SK-N-SH (cell line): ENCODE measurements around the gene EWSR1. TPM values are rescaled to one million over a fixed set of nuclear protein-coding genes. Genes with fewer than 3 reads are reported as not detected.

Source experiments
- CTCF ChIA-PET: fragments of 300-600, 350-600 bp; formaldehyde crosslinking; extraction: SDS; loops from one replicate; lab custom pipeline; 2021; lab: Yijun Ruan, JAX
- POLR2A ChIA-PET: fragments of 350-600 bp; sonication (Branson Sonifier 250); formaldehyde crosslinking; extraction: SDS; loops from one replicate; lab custom pipeline; 2020; ENCODE audit warnings: antibody characterized with exemption, inconsistent platforms; lab: Yijun Ruan, JAX
- DNase-seq: peaks from one replicate; pipeline ENCODE4 v3.0.0; 2012
- H2AFZ ChIP-seq: fragments of 200-600 bp; sonication (generic); 2 replicates; pipeline ENCODE4 v1.8.1; 2016; ENCODE audit warnings: antibody characterized with exemption, mild to moderate bottlenecking, low read depth
- H3F3A ChIP-seq: fragments of 200-600 bp; sonication (generic); replicated peaks from 2 replicates; pipeline ENCODE3; 2016; ENCODE audit warnings: antibody characterized with exemption, mild to moderate bottlenecking; ENCODE audit not compliant: insufficient read depth
- H3K27ac ChIP-seq, 2 experiments: fragments of 200-500 bp in 1 of 2; fragments of 200-600 bp in 1 of 2; sonication (Bioruptor generic) in 1 of 2; sonication (generic), shearing (Covaris generic) in 1 of 2; 2 replicates each; pipeline versions ENCODE4 v1.5.1 to v1.6.1; 2014 to 2016; ENCODE audit warnings: low read depth in 2 of 2, inconsistent platforms in 1 of 2, low read length in 1 of 2, mild to moderate bottlenecking in 1 of 2, mixed read lengths in 1 of 2
- H3K27me3 ChIP-seq: fragments of 200-600 bp; sonication (generic), shearing (Covaris generic); 2 replicates; pipeline ENCODE4 v1.6.1; 2016; ENCODE audit warnings: mixed run types; ENCODE audit not compliant: insufficient read depth
- H3K36me3 ChIP-seq, 2 experiments: fragments of 200-500 bp in 1 of 2; fragments of 200-600 bp in 1 of 2; sonication (Bioruptor generic) in 1 of 2; sonication (generic) in 1 of 2; replicated peaks in 1 of 2; 2 replicates each; pipeline versions ENCODE3 to v1.5.1; 2014 to 2016; ENCODE audit warnings: low read length in 1 of 2, mild to moderate bottlenecking in 1 of 2; ENCODE audit not compliant: insufficient read depth in 2 of 2, control insufficient read depth in 1 of 2
- H3K4me1 ChIP-seq, 2 experiments: fragments of 200-500 bp in 1 of 2; fragments of 200-600 bp in 1 of 2; sonication (Bioruptor generic) in 1 of 2; sonication (generic), shearing (Covaris generic) in 1 of 2; 2 replicates each; pipeline versions ENCODE4 v1.5.1 to v1.6.1; 2014 to 2016; ENCODE audit warnings: low read depth in 1 of 2, low read length in 1 of 2, mixed run types in 1 of 2; ENCODE audit not compliant: insufficient read depth in 2 of 2, control insufficient read depth in 1 of 2
- H3K4me2 ChIP-seq: fragments of 200-600 bp; sonication (generic), shearing (Covaris generic); 2 replicates; pipeline ENCODE4 v1.6.1; 2017; ENCODE audit warnings: mixed run types
- H3K4me3 ChIP-seq, 2 experiments: fragments of 200-500 bp in 1 of 2; fragments of 200-600 bp in 1 of 2; sonication (Bioruptor generic) in 1 of 2; sonication (generic), shearing (Covaris generic) in 1 of 2; 2 replicates each; pipeline versions ENCODE4 v1.5.1 to v1.8.1; 2014 to 2016; ENCODE audit warnings: low read depth in 2 of 2, inconsistent platforms in 1 of 2, low read length in 1 of 2, mild to moderate bottlenecking in 1 of 2, mixed read lengths in 1 of 2, moderate library complexity in 1 of 2
- H3K79me2 ChIP-seq: fragments of 200-600 bp; sonication (generic); 2 replicates; pipeline ENCODE4 v1.8.1; 2017; ENCODE audit warnings: mild to moderate bottlenecking; ENCODE audit not compliant: insufficient read depth
- H3K9ac ChIP-seq: fragments of 200-600 bp; sonication (generic); 2 replicates; pipeline ENCODE4 v1.6.1; 2017; ENCODE audit warnings: mixed run types
- H3K9me2 ChIP-seq: fragments of 200-600 bp; sonication (generic); 2 replicates; pipeline ENCODE4 v1.6.1; 2017; ENCODE audit warnings: mixed run types
- H3K9me3 ChIP-seq: fragments of 200-600 bp; sonication (generic); 2 replicates; pipeline ENCODE4 v1.6.1; 2017; ENCODE audit warnings: mixed run types, mild to moderate bottlenecking, moderate library complexity
- H4K20me1 ChIP-seq: fragments of 200-600 bp; sonication (generic); 2 replicates; pipeline ENCODE4 v1.6.1; 2017; ENCODE audit warnings: mild to moderate bottlenecking, mixed run types; ENCODE audit not compliant: insufficient read depth
- CTCF ChIP-seq: fragments of 200-600 bp; sonication (generic); IDR thresholded peaks from 2 replicates; pipeline ENCODE4 v1.6.1; 2017; ENCODE audit warnings: antibody characterized with exemption, mild to moderate bottlenecking, moderate library complexity
- EP300 ChIP-seq, 2 experiments: IDR thresholded peaks; 2 replicates each; pipeline versions ENCODE4 v1.4.0 to v1.6.1; 2012; ENCODE audit warnings: borderline replicate concordance in 1 of 2, low read depth in 1 of 2, low read length in 1 of 2
- FOSL2 ChIP-seq: IDR thresholded peaks from 2 replicates; pipeline ENCODE4 v1.4.0; 2012; ENCODE audit warnings: low read depth, mild to moderate bottlenecking, moderate library complexity, borderline replicate concordance
- FOXJ3 ChIP-seq: sonication (generic); formaldehyde crosslinking; IDR thresholded peaks from 2 replicates; pipeline ENCODE4 v1.5.1; 2020; ENCODE audit warnings: mild to moderate bottlenecking, missing genetic modification reagents
- FOXM1 ChIP-seq: IDR thresholded peaks from 2 replicates; pipeline ENCODE4 v1.4.0; 2012; ENCODE audit warnings: low read depth, mild to moderate bottlenecking
- MAX ChIP-seq: IDR thresholded peaks from 2 replicates; pipeline ENCODE4 v1.4.0; 2012; ENCODE audit warnings: low read depth
- MXI1 ChIP-seq: IDR thresholded peaks from 2 replicates; pipeline ENCODE4 v1.6.1; 2012; ENCODE audit warnings: mild to moderate bottlenecking, low read depth, low read length, improper control_type of control experiment
- NFIC ChIP-seq: IDR thresholded peaks from 2 replicates; pipeline ENCODE4 v1.4.0; 2012; ENCODE audit warnings: borderline replicate concordance
- NRF1 ChIP-seq: IDR thresholded peaks from 2 replicates; pipeline ENCODE4 v1.6.1; 2012; ENCODE audit warnings: low read depth, mild to moderate bottlenecking, low read length
- RAD21 ChIP-seq: IDR thresholded peaks from 2 replicates; pipeline ENCODE4 v1.6.1; 2012; ENCODE audit warnings: mild to moderate bottlenecking, low read length
- RCOR1 ChIP-seq: fragments of 150-350 bp; IDR thresholded peaks from 2 replicates; pipeline ENCODE4 v1.6.1; 2017; ENCODE audit warnings: antibody characterized with exemption, low read length
- TCF12 ChIP-seq: IDR thresholded peaks from 2 replicates; pipeline ENCODE4 v1.4.0; 2012
- TEAD4 ChIP-seq: IDR thresholded peaks from 2 replicates; pipeline ENCODE4 v1.4.0; 2012; ENCODE audit warnings: mild to moderate bottlenecking, borderline replicate concordance; ENCODE audit not compliant: insufficient read depth
- USF1 ChIP-seq: IDR thresholded peaks from 2 replicates; pipeline ENCODE4 v1.4.0; 2012; ENCODE audit warnings: low read depth, borderline replicate concordance
- USF2 ChIP-seq: fragments of 150-350 bp; IDR thresholded peaks from 2 replicates; pipeline ENCODE4 v1.6.1; 2017; ENCODE audit warnings: antibody characterized with exemption, low read length, low read depth, borderline replicate concordance
- YY1 ChIP-seq: IDR thresholded peaks from 2 replicates; pipeline ENCODE4 v1.4.0; 2012; ENCODE audit warnings: low read depth, mild to moderate bottlenecking
- WGBS: methylation state at CpG from one replicate; pipeline ENCODE4 v1.1.6; 2017; ENCODE audit warnings: low lambda C conversion rate; 5-methylcytosine and 5-hydroxymethylcytosine counted together
- polyA plus RNA-seq, 3 experiments: library from polyadenylated mRNA; depleted of rRNA; stranded (reverse); fragments of >200 nt; gene quantifications; 2 replicates each; pipeline ENCODE4 v1.2.3, GENCODE V29; 2012
- TF ChIP-seq, protein P1 (sequence below): fragments of 150-350 bp; IDR thresholded peaks from 2 replicates; pipeline ENCODE4 v1.6.1; 2016; ENCODE audit warnings: mild to moderate bottlenecking, low read depth, low read length

Gene EWSR1
- polyA plus RNA-seq, 1 of the 3 experiments (the other 2 are of a cell fraction) = 173 TPM

DNA sequence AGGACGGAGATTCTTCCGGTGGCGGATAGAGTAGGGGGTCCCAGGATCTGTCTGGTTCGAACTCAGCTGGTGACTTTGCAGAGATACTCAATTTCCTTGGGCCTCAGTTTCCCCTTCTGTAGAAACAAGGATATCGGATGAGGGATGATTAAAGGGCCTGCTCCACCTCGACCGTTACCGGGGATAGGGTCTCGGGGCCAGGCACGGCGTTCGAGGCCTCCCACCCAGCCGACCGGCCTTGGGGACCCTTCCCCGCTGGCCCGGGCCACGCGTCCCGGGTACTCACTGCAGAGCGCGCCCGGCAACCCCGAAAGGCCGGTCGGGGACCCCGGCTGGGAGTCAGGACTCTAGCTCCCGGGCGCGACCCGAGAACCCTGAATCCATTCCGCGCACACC lies 608 bp upstream of the EWSR1 start:
- TF ChIP-seq USF2 (no peak), NFIC (no peak), EP300 (IDR thresholded peaks at IDR 0.05; ENCODE audit: borderline replicate concordance in 1 of 2, low read depth in 1 of 2, low read length in 1 of 2) (no peak), RCOR1 (no peak), TCF12 (no peak), USF1 (no peak), FOXJ3 (no peak; the same call in 1 of the 2 replicates), NRF1 (no peak), TEAD4 (no peak), FOSL2 (no peak), YY1 (no peak), CTCF (no peak), RAD21 (no peak), FOXM1 (no peak), MXI1 (no peak), MAX (no peak)
- TF ChIP-seq, protein P1, sequence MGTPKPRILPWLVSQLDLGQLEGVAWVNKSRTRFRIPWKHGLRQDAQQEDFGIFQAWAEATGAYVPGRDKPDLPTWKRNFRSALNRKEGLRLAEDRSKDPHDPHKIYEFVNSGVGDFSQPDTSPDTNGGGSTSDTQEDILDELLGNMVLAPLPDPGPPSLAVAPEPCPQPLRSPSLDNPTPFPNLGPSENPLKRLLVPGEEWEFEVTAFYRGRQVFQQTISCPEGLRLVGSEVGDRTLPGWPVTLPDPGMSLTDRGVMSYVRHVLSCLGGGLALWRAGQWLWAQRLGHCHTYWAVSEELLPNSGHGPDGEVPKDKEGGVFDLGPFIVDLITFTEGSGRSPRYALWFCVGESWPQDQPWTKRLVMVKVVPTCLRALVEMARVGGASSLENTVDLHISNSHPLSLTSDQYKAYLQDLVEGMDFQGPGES = no peak
- Histone ChIP-seq H3K79me2 (peaks cover 63% of the 10 kb centered on the region), H3K9me2 (no peaks in the 10 kb centered on the region), H3K36me3 (peaks cover 35 to 36% of the 10 kb centered on the region in 2 experiments), H3K9me3 (no peaks in the 10 kb centered on the region), H3K4me1 (peaks cover 24 to 37% of the 10 kb centered on the region in 2 experiments), H3K27ac (peak overlapping the region; percentile 95 to 99), H2AFZ (peak overlapping the region; percentile 83; the same call in 1 of the 2 replicates), H3K4me2 (peak overlapping the region; percentile 99), H3K4me3 (peak overlapping the region; percentile 95 to 97), H4K20me1 (peaks cover 39% of the 10 kb centered on the region), H3K27me3 (no peaks in the 10 kb centered on the region), H3K9ac (peak overlapping the region; percentile 99), H3F3A (peaks cover 3% of the 10 kb centered on the region)
- WGBS = 0% methylated on average over 29 of the region's 32 CpGs
- POLR2A ChIA-PET = no interaction called here
- DNase-seq = no peak
- CTCF ChIA-PET = interaction anchor here (1.0 to 7.7 kb wide), 3 partner anchors 22 to 92 kb away, joined by 3 to 40 read pairs (median 3); no protein-coding TSS in a partner anchor
